ENCODE results near the gene DDX20. TPM values are rescaled to one million over a fixed set of nuclear protein-coding genes. Genes with fewer than 3 reads are reported as not detected.

DDX20 gene
- total RNA-seq, 1 donor from 2014 or later: 18.4 TPM

GRCh38 chr1:111747947-111748346, 7.8 kb upstream of the DDX20 start:
- DNase-seq (ENCODE audit: low spot score): no peak

- DNase-seq (ENCODE audit: low spot score): no peak
These were observed 6.1 kb upstream of the DDX20 start for GRCh38 chr1:111749628-111750027.

- no peak for DNase-seq (ENCODE audit: low spot score)
These were observed 4.8 kb upstream of the DDX20 start for GRCh38 chr1:111750856-111751255.

- no peak for DNase-seq (ENCODE audit: low spot score)
These were observed 3.7 kb upstream of the DDX20 start for GRCh38 chr1:111751906-111752575.

GRCh38 chr1:111754984-111755330, 744 bp upstream of the DDX20 start:
- no peak for DNase-seq (ENCODE audit: low spot score)

- DNase-seq (ENCODE audit: low spot score): no peak
These were observed 418 bp downstream of the DDX20 start for GRCh38 chr1:111756124-111756513.

GRCh38 chr1:111758373-111758772, 2.7 kb downstream of the DDX20 start:
- no peak for DNase-seq (ENCODE audit: low spot score)

- no peak for DNase-seq (ENCODE audit: low spot score)
These were observed 6.0 kb downstream of the DDX20 start for GRCh38 chr1:111761717-111762116.

- DNase-seq (ENCODE audit: low spot score): no peak
These were observed 6.6 kb downstream of the DDX20 start for GRCh38 chr1:111762332-111762731.

- no peak for DNase-seq (ENCODE audit: low spot score)
These were observed 12.3 kb downstream of the DDX20 start for GRCh38 chr1:111768023-111768422.

GRCh38 chr1:111768625-111769024, 12.9 kb downstream of the DDX20 start:
- no peak for DNase-seq (ENCODE audit: low spot score)

GRCh38 chr1:111769517-111770146, 13.9 kb downstream of the DDX20 start:
- no peak for DNase-seq (ENCODE audit: low spot score)

- no peak for DNase-seq (ENCODE audit: low spot score)
These were observed 15.2 kb downstream of the DDX20 start for GRCh38 chr1:111770916-111771315.

- no peak for DNase-seq (ENCODE audit: low spot score)
These were observed 20.3 kb downstream of the DDX20 start for GRCh38 chr1:111775966-111776365.

GRCh38 chr1:111776391-111776790, 20.7 kb downstream of the DDX20 start:
- no peak for DNase-seq (ENCODE audit: low spot score)

- no peak for DNase-seq (ENCODE audit: low spot score)
These were observed 21.2 kb downstream of the DDX20 start for GRCh38 chr1:111776861-111777260.

- DNase-seq (ENCODE audit: low spot score): no peak
These were observed 21.6 kb downstream of the DDX20 start for GRCh38 chr1:111777301-111777700.

- DNase-seq (ENCODE audit: low spot score): no peak
These were observed 22.4 kb downstream of the DDX20 start for GRCh38 chr1:111778066-111778465.

GRCh38 chr1:111778541-111779051, 22.9 kb downstream of the DDX20 start:
- DNase-seq (ENCODE audit: low spot score): no peak

- no peak for DNase-seq (ENCODE audit: low spot score)
These were observed 23.8 kb downstream of the DDX20 start for GRCh38 chr1:111779546-111779945.

- no peak for DNase-seq (ENCODE audit: low spot score)
These were observed 28.7 kb downstream of the DDX20 start for GRCh38 chr1:111784273-111784901.

GRCh38 chr1:111786669-111787207, 31.0 kb downstream of the DDX20 start:
- DNase-seq (ENCODE audit: low spot score): no peak

- no peak for DNase-seq (ENCODE audit: low spot score)
These were observed 33.4 kb downstream of the DDX20 start for GRCh38 chr1:111789142-111789541.
